ENCODE data around the gene TANGO6.

The TANGO6 gene

GRCh38 chr16:68866933-68867332 lies 23.6 kb downstream of the TANGO6 start:
- TF ChIP-seq FOXA1 (IDR thresholded peaks at IDR 0.05): no peak
- TF ChIP-seq, protein P1, sequence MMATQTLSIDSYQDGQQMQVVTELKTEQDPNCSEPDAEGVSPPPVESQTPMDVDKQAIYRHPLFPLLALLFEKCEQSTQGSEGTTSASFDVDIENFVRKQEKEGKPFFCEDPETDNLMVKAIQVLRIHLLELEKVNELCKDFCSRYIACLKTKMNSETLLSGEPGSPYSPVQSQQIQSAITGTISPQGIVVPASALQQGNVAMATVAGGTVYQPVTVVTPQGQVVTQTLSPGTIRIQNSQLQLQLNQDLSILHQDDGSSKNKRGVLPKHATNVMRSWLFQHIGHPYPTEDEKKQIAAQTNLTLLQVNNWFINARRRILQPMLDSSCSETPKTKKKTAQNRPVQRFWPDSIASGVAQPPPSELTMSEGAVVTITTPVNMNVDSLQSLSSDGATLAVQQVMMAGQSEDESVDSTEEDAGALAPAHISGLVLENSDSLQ (IDR thresholded peaks at IDR 0.05): no peak
- no peak for TF ChIP-seq BHLHE40 (IDR thresholded peaks at IDR 0.05; ENCODE audit: borderline replicate concordance)
- no peak for TF ChIP-seq TARDBP (IDR thresholded peaks at IDR 0.05)
- no peak for TF ChIP-seq SP1 (IDR thresholded peaks at IDR 0.05)
- no peak for TF ChIP-seq CTBP1 (IDR thresholded peaks at IDR 0.05; ENCODE audit: borderline replicate concordance)
- no peak for DNase-seq (ENCODE audit: extremely low spot score)
- POLR2A ChIA-PET: no interaction called here
- CTCF ChIA-PET: no interaction called here

GRCh38 chr16:68869492-68870088 lies 26.3 kb downstream of the TANGO6 start:
- POLR2A ChIA-PET: no interaction called here
- no peak for DNase-seq (ENCODE audit: extremely low spot score)
- TF ChIP-seq TARDBP (IDR thresholded peaks at IDR 0.05) (no peak), ZNF384 (IDR thresholded peaks at IDR 0.05) (no peak), SUZ12 (IDR thresholded peaks at IDR 0.05) (no peak), SP1 (IDR thresholded peaks at IDR 0.05) (no peak), FOXK2 (IDR thresholded peaks at IDR 0.05) (no peak), ARNT (IDR thresholded peaks at IDR 0.05) (no peak)
- TF ChIP-seq, protein P1 (IDR thresholded peaks at IDR 0.05): no peak
- CTCF ChIA-PET: no interaction called here

DNA sequence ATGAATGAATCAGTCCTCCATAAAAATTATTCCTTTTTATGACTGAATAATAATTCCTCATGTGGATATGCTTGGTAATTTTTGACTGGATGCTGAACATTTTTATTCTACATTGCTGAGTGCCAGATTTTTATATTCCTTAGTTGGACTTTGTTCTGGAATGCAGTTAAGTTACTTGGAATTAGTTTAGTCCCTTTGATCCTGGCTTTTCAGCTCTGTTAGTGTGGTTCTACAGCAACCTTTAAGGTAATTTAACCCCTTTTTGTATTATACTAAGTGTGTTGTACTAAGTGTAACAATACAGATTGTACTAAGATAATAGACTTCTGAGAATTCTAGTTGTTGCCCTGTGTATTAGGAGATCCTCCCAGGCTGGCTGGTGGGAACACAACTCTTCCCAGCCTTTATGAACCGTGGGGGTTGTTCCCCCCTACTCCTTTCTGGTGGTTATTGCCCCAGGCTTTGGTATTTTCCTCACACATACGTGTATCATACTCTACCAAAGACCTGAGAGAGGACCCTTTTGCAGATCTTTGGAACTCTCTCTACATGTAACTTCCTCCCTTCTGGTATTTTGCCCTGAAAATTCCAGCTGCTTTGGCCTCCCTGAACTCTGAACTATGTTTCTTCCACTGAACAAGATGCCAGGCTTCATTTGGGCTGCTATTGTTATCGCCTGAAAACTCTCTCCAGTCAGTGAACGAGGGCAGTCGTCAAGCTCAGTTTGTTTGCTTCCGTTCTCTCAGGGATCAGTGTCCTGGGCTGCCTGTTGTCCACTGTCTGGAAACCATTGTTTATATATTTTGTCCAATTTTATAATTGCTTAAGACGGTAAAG lies 30.5 kb downstream of the TANGO6 start:
- TF ChIP-seq SUZ12 (IDR thresholded peaks at IDR 0.05): no peak
- TF ChIP-seq FOXA1 (IDR thresholded peaks at IDR 0.05): no peak
- no peak for TF ChIP-seq SP1 (IDR thresholded peaks at IDR 0.05)
- CTCF ChIA-PET: no interaction called here
- POLR2A ChIA-PET: no interaction called here
- DNase-seq (ENCODE audit: extremely low spot score): no peak

DNA sequence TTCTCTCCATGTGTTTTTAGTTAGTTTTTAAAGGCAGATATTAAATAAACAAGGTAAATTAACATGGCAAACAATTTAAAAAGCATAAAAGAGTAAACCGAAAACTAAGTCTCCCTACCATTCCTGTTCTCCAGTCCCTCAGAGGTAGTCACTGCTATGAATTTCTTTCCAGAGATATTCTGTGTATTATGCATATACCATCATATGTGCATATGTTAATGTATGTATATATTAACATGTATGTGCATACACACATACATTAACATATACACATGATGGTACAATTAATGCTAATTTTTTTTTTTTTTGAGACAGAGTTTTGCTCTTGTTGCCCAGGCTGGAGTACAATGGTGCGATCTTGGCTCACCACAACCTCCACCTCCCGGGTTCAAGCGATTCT lies 32.5 kb downstream of the TANGO6 start:
- ChIA-PET POLR2A (no interaction called here), CTCF (no interaction called here)
- TF ChIP-seq TARDBP (IDR thresholded peaks at IDR 0.05) (no peak), HDGF (IDR thresholded peaks at IDR 0.05; ENCODE audit: borderline replicate concordance) (no peak), L3MBTL2 (conservative IDR thresholded peaks at IDR 0.05) (no peak), CTBP1 (IDR thresholded peaks at IDR 0.05; ENCODE audit: borderline replicate concordance) (no peak), LEF1 (IDR thresholded peaks at IDR 0.05; ENCODE audit: borderline replicate concordance) (no peak), BHLHE40 (IDR thresholded peaks at IDR 0.05; ENCODE audit: borderline replicate concordance) (no peak), SP1 (IDR thresholded peaks at IDR 0.05) (no peak), FOXA1 (IDR thresholded peaks at IDR 0.05) (no peak)
- TF ChIP-seq, protein P1 (IDR thresholded peaks at IDR 0.05): no peak
- DNase-seq (ENCODE audit: extremely low spot score): no peak

- TF ChIP-seq FOXM1 (IDR thresholded peaks at IDR 0.05; ENCODE audit: borderline replicate concordance): no peak
- TF ChIP-seq SUZ12 (IDR thresholded peaks at IDR 0.05): no peak
- no peak for TF ChIP-seq LEF1 (IDR thresholded peaks at IDR 0.05; ENCODE audit: borderline replicate concordance)
- TF ChIP-seq FOXK2 (IDR thresholded peaks at IDR 0.05): no peak
- TF ChIP-seq NFRKB (IDR thresholded peaks at IDR 0.05): no peak
- TF ChIP-seq SP1 (IDR thresholded peaks at IDR 0.05): no peak
- no peak for TF ChIP-seq HDGF (IDR thresholded peaks at IDR 0.05; ENCODE audit: borderline replicate concordance)
- ChIA-PET CTCF (no interaction called here), POLR2A (no interaction called here)
- no peak for DNase-seq (ENCODE audit: extremely low spot score)
Observed at GRCh38 chr16:68883685-68884084, 40.4 kb downstream of the TANGO6 start.

DNA sequence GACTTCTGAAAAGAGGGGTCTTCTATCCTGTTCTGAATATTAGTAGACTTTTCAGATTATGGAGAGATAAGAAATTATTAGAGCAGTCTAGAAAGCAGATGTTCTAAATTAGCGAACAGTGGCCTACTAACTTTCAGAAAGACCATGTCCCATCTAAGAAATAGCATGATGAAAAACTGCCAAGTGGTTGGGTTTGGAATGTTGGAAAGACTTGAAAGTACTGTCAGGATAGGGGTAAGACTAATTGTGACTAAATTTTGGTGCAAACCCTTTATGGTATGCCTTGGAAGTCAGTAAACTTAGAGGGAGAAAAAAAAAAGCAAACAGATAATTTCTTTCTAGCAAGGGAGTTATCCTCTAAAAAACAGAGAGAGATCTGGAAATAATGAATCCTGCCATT lies 41.1 kb downstream of the TANGO6 start:
- TF ChIP-seq, protein P1 (IDR thresholded peaks at IDR 0.05): no peak
- TF ChIP-seq FOXA1 (IDR thresholded peaks at IDR 0.05) (no peak), FOXK2 (IDR thresholded peaks at IDR 0.05) (no peak), ZNF384 (IDR thresholded peaks at IDR 0.05) (no peak), NFRKB (IDR thresholded peaks at IDR 0.05) (no peak), L3MBTL2 (conservative IDR thresholded peaks at IDR 0.05) (no peak), ELF4 (IDR thresholded peaks at IDR 0.05) (no peak), HDGF (IDR thresholded peaks at IDR 0.05; ENCODE audit: borderline replicate concordance) (no peak), ARNT (IDR thresholded peaks at IDR 0.05) (no peak), LEF1 (IDR thresholded peaks at IDR 0.05; ENCODE audit: borderline replicate concordance) (no peak), SUZ12 (IDR thresholded peaks at IDR 0.05) (no peak), CTBP1 (IDR thresholded peaks at IDR 0.05; ENCODE audit: borderline replicate concordance) (no peak), BHLHE40 (IDR thresholded peaks at IDR 0.05; ENCODE audit: borderline replicate concordance) (no peak), TARDBP (IDR thresholded peaks at IDR 0.05) (no peak), FOXM1 (IDR thresholded peaks at IDR 0.05; ENCODE audit: borderline replicate concordance) (no peak), SP1 (IDR thresholded peaks at IDR 0.05) (no peak)
- DNase-seq (ENCODE audit: extremely low spot score): no peak
- POLR2A ChIA-PET: no interaction called here
- CTCF ChIA-PET: no interaction called here
